Transverse colon (tissue), 3 donors: Measurements from ENCODE around the gene PTPMT1.

Source experiments
- POLR2A ChIP-seq: fragments of 450-650 bp; IDR thresholded peaks from one replicate; pipeline ENCODE4 v1.6.1; 2016; ENCODE audit warnings: antibody characterized with exemption, mild to moderate bottlenecking, moderate library complexity
- POLR2AphosphoS5 ChIP-seq, 3 donors: sonication (generic); formaldehyde crosslinking; IDR thresholded peaks; one replicate each; pipeline ENCODE4 v1.6.1; 2016; ENCODE audit warnings: antibody characterized with exemption in 3 of 3

- TF ChIP-seq POLR2A (no peak), POLR2AphosphoS5 (IDR thresholded peaks at IDR 0.05) (no peak)
Measured at GRCh38 chr11:47577460-47578041, 12.2 kb downstream of the PTPMT1 start.
